GM21786 (cell line): ENCODE measurements around the gene SNHG17.
"Not testable (repeated sequence)": the region's sequence is repeated elsewhere in the genome, so short reads cannot be mapped to it uniquely, and the experiment has no call there.

Experiments used
- ATAC-seq: cut with Tn5 transposase; IDR thresholded peaks from one replicate; pipeline ENCODE4 v1.9.1; 2021; ENCODE audit not compliant: unreplicated experiment

SNHG17 gene

DNA sequence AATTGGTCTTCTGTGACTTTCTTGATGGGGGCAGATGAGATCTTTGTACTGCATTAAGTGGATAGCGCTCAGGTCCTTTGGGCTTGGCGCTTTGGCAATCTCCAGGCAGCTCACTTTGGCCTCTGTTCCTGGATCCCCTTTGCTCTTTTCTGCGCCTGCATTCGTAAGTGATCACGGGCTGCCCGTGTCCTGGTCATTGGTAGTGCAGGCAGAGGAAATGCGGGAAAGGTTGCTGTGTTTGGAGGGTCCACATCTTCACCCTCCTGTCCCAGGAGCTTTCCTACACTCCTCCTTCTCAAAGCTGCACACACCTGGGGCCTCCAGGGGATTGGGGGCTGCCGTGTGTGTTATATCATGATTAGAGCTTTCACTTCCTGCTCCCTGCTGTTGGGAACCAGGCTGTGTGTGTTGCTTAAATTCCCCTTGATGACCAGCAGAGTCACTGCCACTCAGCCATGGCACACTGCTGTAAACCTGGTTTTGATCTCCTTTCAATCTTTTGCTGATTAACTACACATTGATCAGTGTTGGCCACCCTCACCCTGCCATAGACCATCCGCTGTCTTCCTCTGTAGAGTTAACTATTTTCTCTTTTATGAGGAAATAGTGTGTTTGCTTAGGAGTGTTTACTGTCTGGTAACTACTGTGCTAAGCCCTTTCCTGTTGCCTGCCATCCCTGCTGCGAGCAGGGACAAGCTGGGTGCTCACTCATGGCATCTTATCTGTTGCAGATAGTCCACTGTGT, 13.0 kb upstream of the SNHG17 start:
- peak; percentile 52 for ATAC-seq

DNA sequence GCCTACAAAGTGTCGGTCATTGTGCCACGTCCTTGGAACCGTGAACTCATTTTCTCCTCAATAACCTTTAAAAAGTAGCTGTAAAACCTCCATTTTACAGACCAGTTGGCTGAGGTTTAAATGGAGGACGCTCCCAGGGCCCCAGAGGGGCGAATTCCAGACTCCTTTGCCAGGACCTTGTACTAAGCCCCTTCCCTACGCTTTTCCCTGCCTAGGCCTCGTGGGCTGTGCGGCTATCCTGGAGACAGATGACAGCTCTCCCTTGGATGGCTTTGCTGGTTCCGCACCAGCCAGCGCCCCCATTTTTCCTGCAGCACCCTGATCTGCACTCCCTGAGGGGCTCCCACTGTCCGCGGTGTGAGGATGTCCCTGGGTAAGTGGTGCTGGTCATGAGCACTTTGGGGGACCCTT, 12.1 kb upstream of the SNHG17 start:
- ATAC-seq: no peak

DNA sequence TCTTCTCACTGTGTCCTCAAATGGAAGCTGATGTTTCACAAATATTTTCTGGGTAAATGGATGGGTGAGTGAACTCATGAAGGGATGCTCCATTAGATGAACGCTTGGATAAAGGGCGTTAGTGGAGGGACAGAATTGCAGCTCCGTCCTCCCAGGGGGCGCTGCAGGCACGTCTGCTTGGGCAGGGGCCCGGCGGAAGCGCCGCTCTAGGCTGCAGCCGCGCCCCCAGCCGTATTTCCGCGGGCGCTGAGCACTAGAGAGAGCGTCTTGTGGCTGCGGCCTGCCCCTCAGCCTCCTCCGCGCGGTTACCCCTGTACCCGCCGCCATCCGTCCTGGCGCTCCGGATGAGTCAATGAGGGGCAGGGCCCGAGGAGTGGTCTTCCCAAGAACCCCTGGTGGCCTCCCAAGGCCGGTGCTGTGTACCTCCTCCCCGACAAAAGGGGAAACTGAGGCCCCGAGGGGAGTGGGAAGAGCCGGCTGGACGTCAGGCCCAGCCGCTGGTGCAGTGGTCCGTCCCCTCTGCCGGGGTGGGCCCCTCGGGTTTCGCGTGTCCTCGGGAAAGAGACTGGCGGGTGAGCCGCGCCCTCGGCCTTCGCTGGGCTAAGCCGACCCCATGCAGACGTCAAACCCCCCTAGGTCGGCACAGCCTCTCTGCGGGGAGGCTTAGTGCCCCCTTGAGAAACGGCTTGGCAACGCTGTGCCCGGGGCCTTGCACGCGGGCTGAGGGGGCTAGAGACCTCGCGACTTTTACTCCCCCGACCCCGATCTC, 11.5 kb upstream of the SNHG17 start:
- peak; percentile 76 for ATAC-seq

DNA sequence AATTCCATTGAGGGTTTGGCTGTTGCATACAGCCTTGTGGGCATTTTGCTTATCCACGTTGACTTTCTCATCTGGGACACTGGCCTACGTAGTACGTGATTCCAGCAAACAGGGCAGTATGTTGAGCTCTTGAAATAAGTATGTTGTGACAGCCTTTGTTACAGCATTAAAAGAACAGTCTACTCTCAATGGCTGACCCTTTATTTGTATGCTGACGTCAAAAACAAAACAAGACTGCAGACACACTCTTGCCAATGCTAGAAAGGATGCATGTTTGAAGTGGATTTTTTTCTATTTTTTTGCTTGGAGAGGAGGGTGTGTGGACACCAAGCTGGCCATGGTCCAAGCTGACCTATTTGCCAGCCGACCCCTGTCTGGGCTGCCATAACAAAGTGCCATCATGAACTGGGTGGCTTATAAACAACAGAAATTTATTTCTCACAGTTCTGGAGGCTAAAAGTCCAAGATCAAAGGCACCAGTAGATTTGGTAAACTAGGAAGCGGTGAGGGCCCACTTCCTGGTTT, 10.8 kb upstream of the SNHG17 start:
- no peak for ATAC-seq

DNA sequence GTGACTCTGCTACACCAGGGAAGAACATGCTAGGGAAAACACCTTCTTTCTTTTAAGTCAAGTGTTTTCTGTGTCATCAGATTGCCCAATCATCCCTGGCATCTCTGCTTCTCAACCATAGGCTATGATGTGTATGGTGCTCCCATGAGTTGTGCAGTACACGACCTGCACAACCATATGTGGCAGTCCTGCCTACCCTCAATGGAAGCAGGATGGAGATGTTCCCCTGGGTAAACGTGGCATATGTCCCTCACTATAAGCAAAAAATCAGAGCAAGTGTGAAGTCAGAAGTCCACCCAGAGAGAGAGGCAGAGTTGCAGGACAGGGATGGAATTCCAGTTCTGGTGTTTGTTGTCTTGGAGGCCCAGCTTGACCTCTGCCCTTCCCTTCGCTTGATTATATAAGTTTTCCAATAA, 10.3 kb upstream of the SNHG17 start:
- no peak for ATAC-seq

DNA sequence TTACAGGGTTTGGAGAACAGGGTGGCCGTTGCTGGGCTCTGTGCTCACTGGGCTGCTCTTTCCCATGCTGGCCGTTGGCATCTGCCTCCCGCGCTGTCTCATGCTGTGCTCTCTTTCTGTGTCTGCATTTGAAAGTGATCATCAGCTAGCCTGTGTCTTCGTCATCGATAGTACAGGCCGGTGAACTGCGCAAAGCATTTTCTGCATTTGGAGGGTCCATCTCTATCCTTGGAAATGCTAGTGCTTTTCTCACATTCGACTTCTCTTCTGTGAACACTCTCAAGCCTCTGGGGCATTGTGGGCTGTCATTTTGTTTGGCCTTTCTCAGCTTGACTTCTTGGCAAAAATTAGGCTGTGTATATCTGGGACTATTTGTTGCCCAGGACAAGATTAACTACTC, 6.8 kb upstream of the SNHG17 start:
- ATAC-seq: no peak

DNA sequence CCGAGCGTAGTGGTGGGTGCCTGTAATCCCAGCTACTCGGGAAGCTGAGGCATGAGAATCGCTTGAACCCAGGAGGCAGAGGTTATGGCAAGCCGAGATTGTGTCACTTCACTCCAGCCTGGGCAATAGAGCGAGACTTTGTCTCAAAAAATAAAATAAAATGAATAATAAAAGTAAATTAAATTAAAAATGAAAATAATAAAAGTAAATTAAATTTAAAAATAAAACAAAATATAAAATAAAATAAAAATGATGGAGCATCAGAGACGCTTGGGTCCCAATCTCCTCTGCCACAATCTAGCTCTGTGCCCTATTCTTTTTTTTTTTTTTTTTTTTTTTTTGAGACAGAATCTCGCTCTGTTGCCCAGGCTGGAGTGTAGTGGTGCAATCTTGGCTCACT, 6.0 kb upstream of the SNHG17 start:
- ATAC-seq: not testable (repeated sequence)

DNA sequence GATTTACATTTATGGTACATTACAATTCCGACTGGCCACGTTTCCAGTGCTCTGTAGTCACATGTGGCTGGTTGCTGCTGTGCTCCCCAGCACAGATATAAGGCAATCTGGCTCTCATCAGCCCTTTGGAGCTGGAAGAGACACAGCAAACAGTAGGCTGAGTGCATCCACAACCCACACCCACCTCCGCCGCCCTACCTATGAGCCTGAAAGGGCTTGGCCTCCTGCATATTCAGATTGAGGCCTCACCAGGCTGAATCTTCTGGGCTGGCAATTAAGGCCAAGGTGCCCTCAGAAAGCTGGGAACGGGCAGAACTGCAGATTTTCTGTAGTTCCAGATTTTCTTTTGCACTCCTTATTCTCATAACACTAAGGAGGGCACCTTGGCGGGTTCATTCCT, 2.7 kb upstream of the SNHG17 start:
- no peak for ATAC-seq

DNA sequence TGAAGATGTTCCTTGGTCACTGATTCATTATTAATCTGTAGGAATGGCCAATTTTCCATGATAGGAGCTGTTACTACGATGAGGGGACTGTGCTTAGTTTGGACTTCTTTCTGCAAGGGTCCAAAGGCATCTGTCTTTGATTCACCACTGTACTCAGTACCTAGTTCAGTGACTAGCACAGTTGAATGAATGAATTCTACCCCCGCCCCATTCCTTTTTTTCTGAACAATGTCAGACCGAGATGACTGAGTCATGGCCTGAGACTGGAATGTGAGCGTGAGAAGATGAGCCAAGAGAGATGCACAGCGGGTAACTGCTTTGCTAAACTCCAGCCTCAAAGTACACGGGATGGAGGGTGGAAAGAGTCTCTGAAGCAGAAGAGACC, 419 bp upstream of the SNHG17 start:
- no peak for ATAC-seq

DNA sequence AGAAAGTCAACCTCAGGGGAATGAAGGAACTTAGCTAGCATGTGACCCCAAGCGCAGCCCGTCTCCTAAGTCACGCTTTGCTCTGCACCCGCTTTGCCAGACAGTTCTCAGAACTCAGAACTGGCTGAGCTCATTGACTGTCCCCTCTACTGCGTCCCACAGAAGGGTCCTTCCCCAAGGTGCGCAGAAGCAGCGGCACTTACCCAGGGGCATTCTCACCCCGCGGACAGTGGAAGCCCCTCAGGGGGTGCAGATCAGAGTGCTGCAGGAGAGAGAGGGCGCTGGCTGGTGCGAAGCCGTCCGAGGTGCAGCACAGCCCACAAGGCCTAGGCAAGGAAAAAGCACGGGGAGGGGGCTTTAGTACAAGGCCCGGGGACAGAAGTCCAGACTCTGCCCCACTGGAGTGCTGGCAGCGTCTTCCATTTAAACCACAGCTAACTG, 807 bp downstream of the SNHG17 start:
- no peak for ATAC-seq

DNA sequence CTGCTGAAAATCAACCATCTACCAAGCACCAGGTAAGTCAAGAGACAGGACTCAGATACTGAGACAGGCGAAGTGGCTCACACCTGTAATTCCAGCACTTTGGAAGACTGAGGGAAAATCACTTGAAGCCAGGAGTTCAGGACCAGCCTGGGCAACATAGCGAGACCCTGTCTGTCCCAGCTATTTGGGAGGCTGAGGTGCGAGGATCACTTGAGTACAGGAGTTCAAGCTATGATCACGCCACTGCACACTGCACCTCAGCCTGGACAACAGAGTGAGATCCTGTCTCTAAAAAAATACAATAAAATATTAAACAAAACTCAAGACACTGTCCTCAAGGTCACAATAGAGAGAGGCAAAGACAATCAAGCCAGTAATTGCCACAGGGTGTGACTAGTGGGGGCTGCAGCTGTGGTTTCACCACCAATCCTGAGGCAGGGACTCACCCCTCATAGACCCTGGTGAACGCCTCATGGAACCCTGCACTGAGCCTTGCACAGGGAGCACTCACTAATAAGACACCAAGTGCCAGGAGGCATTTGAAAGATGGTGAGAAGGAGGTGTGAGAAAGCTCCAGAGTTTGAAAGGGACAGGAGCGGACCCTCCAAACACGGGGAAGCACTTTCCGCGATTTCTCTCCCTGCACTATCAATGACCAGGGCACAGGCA, 1.7 kb downstream of the SNHG17 start:
- no peak for ATAC-seq

DNA sequence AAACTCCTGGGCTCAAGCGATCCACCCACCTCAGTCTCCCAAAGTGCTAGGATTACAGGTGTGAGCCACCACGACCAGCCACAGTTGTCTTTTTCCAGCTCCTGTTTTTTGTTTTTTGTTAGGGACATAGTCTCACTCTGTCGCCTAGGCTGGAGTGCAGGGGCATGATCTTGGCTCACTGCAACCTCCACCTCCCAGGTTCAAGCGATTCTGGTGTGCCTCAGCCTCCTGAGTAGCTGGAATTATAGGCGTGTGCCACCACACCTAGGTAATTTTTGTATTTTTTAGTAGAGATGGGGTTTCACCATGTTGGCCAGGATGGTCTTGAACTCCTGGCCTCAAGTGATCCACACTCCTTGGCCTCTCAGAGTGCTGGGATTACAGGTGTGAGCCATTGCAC, 2.3 kb downstream of the SNHG17 start:
- not testable (repeated sequence) for ATAC-seq

DNA sequence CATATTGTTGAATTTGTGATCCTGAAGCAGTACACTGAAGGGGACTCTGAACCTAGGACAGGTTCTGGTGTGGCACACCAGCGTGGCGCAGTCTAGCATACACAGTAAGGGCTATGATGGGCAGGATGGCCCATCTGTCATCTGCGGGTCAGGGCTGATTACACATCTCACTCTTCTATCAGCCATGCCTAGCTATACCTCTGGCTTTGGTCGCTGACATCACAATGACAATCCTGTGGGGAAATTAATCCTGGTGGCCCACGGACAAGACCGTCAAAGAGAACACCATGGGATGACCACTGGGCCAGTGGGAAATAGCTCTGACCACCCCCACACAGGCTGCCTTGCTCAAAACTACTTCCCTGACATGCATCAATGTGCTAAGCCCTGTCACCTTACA, 2.8 kb downstream of the SNHG17 start:
- ATAC-seq: no peak

DNA sequence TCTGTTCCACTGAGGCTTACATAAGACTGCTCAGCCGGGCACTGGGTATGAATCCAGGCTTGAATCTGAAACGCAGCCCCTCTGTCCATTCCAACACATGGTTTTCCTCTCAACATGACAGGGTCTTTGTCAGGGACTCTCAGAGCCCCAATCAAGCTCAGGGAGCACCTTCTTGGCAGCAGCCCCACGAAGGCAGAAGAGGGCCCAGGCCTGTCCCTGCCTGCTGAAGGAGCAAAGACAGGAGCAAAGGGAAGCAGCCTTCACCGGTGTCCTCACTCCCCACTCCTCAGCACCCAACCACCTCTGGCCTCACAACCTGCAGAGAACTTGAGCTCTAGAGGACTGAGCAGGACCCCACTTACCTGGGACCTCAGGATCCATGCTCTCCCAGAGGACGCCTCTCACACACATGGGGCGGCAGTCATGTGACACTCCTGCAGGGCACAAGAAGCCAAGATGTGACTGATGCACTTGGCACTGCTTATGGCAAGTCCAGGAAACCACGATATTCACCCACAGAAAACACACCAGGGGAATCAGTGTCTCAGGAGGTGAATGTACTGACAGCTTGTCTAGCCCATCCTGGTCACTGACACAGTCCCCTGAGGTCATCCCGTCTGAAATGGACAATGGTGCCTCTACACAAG, 4.3 kb downstream of the SNHG17 start:
- ATAC-seq: no peak

DNA sequence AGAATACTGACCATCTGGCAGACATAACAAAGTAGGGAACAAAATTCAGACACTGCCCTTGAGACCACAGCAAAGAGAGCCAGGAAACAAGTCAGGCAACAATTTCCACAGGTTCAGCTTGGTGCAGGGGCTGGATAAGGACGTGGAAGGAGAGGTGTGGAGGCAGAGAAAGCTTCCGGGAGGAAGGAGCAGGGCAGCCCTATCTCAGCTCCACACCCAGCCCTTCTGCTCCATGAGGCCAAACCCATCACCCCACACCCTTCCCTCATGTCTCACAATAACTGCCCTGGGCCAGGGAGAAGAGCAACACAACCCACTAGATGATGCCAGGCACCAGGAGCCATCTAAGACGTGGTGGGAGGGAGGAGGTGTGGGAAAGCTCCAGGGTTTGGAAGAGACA, 5.8 kb downstream of the SNHG17 start:
- ATAC-seq: no peak

DNA sequence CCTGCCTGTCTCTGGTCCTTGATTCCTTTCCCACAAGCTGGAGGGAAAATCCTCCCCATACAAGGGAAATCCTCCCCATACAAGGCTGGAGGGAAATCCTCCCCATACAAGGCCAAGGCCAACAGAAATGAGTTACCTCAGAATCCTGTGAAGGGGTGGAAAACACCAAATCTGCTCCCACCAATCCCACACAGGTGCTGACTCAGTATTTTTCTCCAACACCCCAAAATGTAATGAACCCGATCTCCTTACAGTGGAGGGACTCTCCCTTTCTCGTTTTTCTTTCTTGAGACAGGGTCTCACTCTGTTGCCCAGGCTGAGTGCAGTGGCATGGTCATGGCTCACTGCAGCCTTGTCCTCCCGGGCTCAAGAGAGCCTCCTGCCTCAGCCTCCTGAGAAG, 6.3 kb downstream of the SNHG17 start:
- no peak for ATAC-seq

DNA sequence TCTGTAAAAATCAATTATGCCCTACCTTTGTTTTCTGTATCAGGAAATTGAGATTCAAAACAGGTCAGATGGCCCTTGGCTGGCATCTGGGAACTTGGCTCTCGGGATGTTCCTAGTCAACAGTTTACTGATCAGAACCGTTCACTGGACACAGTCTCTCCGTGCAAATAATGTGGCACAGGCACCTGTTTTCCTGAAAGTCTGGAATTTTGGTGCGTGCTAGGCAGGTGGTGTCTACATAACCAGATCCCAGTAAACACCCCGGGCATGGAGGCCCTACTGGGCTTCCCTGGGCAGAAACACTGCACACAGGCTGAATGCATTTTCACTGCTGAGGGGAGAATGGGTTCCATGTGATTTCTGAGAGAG, 7.5 kb downstream of the SNHG17 start:
- ATAC-seq: no peak

DNA sequence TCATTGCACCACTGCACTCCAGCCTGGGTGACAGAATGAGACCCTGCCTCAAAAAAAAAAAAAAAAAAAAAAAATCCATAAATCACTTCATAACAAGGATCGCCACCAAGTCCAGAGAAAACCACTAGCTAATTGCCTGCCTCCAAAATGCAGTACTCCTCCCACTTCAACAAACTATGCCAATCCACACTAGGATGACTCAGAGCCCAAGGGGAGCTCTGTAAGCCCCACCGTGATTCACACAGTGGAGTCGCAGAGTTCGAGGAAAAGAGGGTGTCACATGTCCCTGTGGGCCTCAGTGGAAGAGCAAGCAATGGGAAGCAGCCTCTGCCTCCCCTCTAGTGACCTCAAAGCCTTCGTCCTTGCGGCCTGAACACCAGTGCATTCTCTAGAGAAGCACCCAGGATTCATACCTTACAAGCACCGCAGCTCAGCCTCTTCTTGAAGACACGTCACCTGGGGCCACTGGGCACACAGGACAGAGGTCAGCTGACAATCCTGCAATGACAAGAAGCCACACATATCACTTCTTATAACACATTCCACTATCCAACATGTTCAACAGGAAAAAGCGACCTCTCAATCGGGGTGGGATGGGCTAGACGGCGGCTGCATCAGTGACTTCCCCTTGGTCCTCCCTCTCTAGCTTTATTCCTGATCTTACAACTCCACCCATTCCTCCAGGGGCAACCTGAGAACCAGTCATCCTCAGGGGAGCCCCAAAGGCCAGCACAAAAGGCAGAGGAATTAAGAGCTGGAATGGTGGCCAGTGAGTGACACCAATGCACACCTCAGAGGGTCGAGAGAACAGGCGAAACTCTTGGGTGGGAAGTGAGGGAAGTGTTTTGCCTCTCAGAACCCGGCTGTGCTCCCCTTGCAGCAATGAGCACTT, 8.9 kb downstream of the SNHG17 start:
- ATAC-seq: no peak

DNA sequence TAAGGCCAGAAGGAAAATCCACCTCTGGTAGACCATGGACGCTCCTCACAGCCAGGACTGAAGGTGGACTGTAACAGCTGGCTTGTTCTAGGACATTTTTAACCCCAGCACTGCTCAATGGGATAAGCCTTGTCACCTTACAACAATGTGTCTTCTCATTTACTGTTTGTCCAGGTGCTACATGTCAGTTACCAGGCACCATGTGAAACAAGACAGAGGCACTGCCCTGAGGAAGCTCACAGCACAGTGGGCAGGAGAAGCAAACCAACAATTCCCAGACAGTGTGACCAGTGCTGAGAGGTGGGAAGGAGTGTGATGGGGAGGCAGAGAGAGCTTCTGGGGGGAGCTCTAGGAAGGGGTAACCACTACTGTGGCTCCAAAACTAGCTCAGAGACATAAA, 10.7 kb downstream of the SNHG17 start:
- no peak for ATAC-seq

DNA sequence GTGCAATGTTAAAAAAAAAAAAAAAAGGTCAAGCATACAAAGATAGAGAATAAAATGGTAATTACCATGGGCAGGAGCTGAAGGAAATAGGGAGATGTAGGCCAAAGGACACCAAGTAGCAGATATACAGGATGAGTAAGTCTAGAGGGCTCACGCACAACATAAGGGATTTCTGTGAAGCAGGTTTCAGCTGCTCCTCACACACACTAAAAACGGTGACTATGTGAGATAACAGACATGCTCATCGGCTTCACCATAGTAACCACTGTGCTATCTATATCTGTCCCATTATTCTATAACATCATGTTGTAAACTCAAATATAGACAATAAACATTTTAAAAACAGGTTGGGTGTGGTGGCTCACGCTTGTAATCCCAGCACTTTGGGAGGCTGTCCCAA, 11.6 kb downstream of the SNHG17 start:
- no peak for ATAC-seq
